Measurements from ENCODE around the gene CLEC11A. TPM values are rescaled to one million over a fixed set of nuclear protein-coding genes. Genes with fewer than 3 reads are reported as not detected.

The CLEC11A gene
- total and polyA plus RNA-seq, 2 of the 8 experiments (the other 6 are each of a cell fraction or from before 2014, with no cell fraction given), result 4.3 to 17.4 TPM

DNA sequence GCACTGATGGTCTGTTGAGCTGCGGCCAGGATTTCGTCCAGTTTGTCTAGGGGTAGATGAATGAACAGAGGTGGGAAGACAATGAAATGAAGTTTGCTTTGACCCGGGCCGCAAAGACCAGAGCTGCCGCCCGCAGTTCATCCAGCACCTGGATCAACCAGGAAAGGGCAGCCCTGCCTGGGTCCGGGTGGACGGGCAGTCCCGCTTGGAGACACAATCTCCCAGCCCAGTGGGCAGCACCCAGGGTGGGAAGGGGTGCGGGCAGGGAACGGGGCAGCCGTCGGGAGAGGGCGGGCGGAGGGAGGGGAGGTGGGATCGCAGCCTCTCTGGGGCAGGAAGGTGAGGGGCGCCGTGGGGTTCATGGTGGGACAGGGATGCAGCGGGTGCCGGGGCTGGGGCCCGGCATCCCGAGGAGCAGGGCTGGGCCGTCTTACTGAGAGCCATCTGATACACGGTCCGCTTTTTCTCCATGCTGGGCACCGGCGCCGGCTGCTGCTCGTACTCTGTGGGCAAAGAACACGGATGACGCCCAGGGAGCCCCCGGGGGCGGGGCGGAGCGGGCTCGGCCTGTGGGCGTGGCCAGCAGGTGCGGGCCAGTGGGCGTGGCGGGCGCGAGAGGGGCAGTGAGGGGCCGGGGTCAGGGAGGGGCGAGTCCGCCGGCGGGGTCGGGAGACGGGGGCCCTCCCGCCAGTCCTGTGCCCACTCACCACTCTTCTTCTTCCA, 36.7 kb upstream of the CLEC11A start:
- H4K8ac ChIP-seq (ENCODE audit: extremely low read depth, insufficient read depth, low read length), result no peak overlapping the region
- no peak overlapping the region for H3K23ac ChIP-seq (ENCODE audit: insufficient read length)
- ChIA-PET POLR2A (ENCODE audit: partially characterized antibody) (interaction anchor here (1.1 to 1.6 kb wide), 2 partner anchors 9 to 118 kb away, joined by 3 to 5 read pairs; no protein-coding TSS in a partner anchor), CTCF (ENCODE audit: partially characterized antibody) (interaction anchor here (1.3 kb wide), 1 partner anchor 94 kb away, joined by 3 read pairs; no protein-coding TSS in a partner anchor)
- no peak overlapping the region for H3K9ac ChIP-seq (replicated peaks in 1 of 4; ENCODE audit: extremely low read depth in 1 of 4, low read depth in 3 of 4, low read length in 3 of 4)
- H3K18ac ChIP-seq (ENCODE audit: extremely low read depth, low read length), result no peak overlapping the region; the same call in 1 of the 2 replicates
- H3K4me1 ChIP-seq (replicated peaks in 1 of 4; ENCODE audit: control insufficient read depth in 3 of 4, insufficient read depth in 4 of 4, low read length in 3 of 4), result peaks cover 0 to 8% (median 4%) of the 10 kb centered on the region in 4 experiments; a peak in 4 of 7 replicates
- no peak overlapping the region for H2BK120ac ChIP-seq (replicated peaks; ENCODE audit: low read depth, low read length)
- H4K5ac ChIP-seq (ENCODE audit: insufficient read length, low read depth, low read length), result no peak overlapping the region
- H2BK12ac ChIP-seq (ENCODE audit: low read depth, low read length), result no peak overlapping the region
- no peak overlapping the region for H2BK15ac ChIP-seq (ENCODE audit: low read length)
- no peak overlapping the region for H3K14ac ChIP-seq (ENCODE audit: insufficient read length)
- no peaks in the 10 kb centered on the region for H3K9me3 ChIP-seq (ENCODE audit: insufficient read depth in 2 of 2, low read depth in 1 of 2, low read length in 1 of 2)
- H3K23me2 ChIP-seq (ENCODE audit: low read depth, low read length), result no peaks in the 10 kb centered on the region; the same call in 1 of the 2 replicates
- FAIRE-seq (no peak), DNase-seq (ENCODE audit: low read depth in 1 of 2, low spot score in 2 of 2) (peak in 1 of 2 experiments; percentile 83)
- peaks cover 0 to 2% of the 10 kb centered on the region in 2 experiments for H4K20me1 ChIP-seq (replicated peaks in 1 of 2; ENCODE audit: control insufficient read depth in 1 of 2, insufficient read depth in 2 of 2, low read length in 2 of 2)
- H2AFZ ChIP-seq (ENCODE audit: low read length), result no peak overlapping the region
- H2BK5ac ChIP-seq (ENCODE audit: low read depth, low read length), result no peak overlapping the region
- peak overlapping the region; percentile 39 to 70 for H3K4me2 ChIP-seq (ENCODE audit: insufficient read depth in 1 of 2, low read depth in 2 of 2, low read length in 2 of 2)
- no peak overlapping the region for H4K91ac ChIP-seq (replicated peaks; ENCODE audit: insufficient read length, low read length)
- no peak overlapping the region for H3K4ac ChIP-seq (replicated peaks; ENCODE audit: insufficient read length, low read depth, low read length)
- H3K4me3 ChIP-seq (ENCODE audit: extremely low read depth in 1 of 4, insufficient read depth in 2 of 4, low read depth in 3 of 4, low read length in 4 of 4), result peak overlapping the region; percentile 20 to 53 (median 33)
- H3K79me2 ChIP-seq (ENCODE audit: control insufficient read depth in 1 of 2, insufficient read depth in 2 of 2, low read length in 2 of 2), result no peaks in the 10 kb centered on the region
- H3K79me1 ChIP-seq (ENCODE audit: low read depth, low read length), result no peaks in the 10 kb centered on the region
- H3K27ac ChIP-seq (ENCODE audit: low read depth, low read length), result no peak overlapping the region
- H3K27me3 ChIP-seq (replicated peaks in 1 of 4; ENCODE audit: control insufficient read depth in 3 of 4, extremely low read depth in 1 of 4, insufficient read depth in 3 of 4, low read length in 3 of 4), result peaks cover 8 to 65% (median 51%) of the 10 kb centered on the region in 4 experiments
- no peak overlapping the region for H2BK20ac ChIP-seq (ENCODE audit: low read length)
- no peak overlapping the region for H2AK5ac ChIP-seq (ENCODE audit: low read depth, low read length)
- WGBS, 2 experiments (ENCODE audit: extremely low coverage in 1 of 2, insufficient coverage in 1 of 2, insufficient read length in 1 of 2, insufficient replicate concordance in 2 of 2, low coverage in 1 of 2, low lambda C conversion rate in 2 of 2, missing lambda C conversion rate in 1 of 2), result 21% methylated on average over 28 of the region's 50 CpGs; no CpG with 5 or more reads in 1 of the 2 experiments
- no peak overlapping the region for H3K56ac ChIP-seq (replicated peaks; ENCODE audit: insufficient read length, low read depth, low read length)
- no peaks in the 10 kb centered on the region for H3K36me3 ChIP-seq (ENCODE audit: control insufficient read depth in 2 of 4, insufficient read depth in 4 of 4, low read length in 3 of 4)
- TF ChIP-seq TAF1 (IDR thresholded peaks at IDR 0.05; ENCODE audit: low read depth, low read length) (no peak), YY1 (IDR thresholded peaks at IDR 0.05; ENCODE audit: low read depth, low read length) (no peak), SP2 (IDR thresholded peaks at IDR 0.05; ENCODE audit: low read length) (no peak), CHD1 (IDR thresholded peaks at IDR 0.05; ENCODE audit: low read depth, low read length) (no peak), CEBPB (IDR thresholded peaks at IDR 0.05; ENCODE audit: low read depth, low read length) (no peak), EGR1 (IDR thresholded peaks at IDR 0.05; ENCODE audit: borderline replicate concordance, low read depth, low read length) (no peak), EZH2 (IDR thresholded peaks at IDR 0.05; ENCODE audit: low read depth, low read length, severe bottlenecking) (peak; percentile 45), KDM4A (IDR thresholded peaks at IDR 0.05; ENCODE audit: low read depth, low read length, severe bottlenecking) (peak; percentile 57), BACH1 (IDR thresholded peaks at IDR 0.05; ENCODE audit: low read length) (no peak), GTF2F1 (IDR thresholded peaks at IDR 0.05; ENCODE audit: borderline replicate concordance, low read depth, low read length) (no peak), KDM5A (IDR thresholded peaks at IDR 0.05; ENCODE audit: low read length) (no peak), SUZ12 (IDR thresholded peaks at IDR 0.05; ENCODE audit: low read length) (peak; percentile 43; the same call in 1 of the 2 replicates)
- TF ChIP-seq, protein P1, sequence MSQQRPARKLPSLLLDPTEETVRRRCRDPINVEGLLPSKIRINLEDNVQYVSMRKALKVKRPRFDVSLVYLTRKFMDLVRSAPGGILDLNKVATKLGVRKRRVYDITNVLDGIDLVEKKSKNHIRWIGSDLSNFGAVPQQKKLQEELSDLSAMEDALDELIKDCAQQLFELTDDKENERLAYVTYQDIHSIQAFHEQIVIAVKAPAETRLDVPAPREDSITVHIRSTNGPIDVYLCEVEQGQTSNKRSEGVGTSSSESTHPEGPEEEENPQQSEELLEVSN (IDR thresholded peaks at IDR 0.05), result no peak
